Peyer's patch (tissue), 4 donors: Measurements from ENCODE around the gene KLHL29.

Experiments used
- CTCF ChIP-seq, 6 experiments: fragments of 450-650 bp in 4 of 6; fragments of 200-600 bp in 2 of 6; sonication (generic) in 1 of 6; IDR thresholded peaks; one replicate each; pipeline ENCODE4 v1.5.1; 2017 to 2019; ENCODE audit warnings: antibody characterized with exemption in 6 of 6, mild to moderate bottlenecking in 3 of 6, moderate library complexity in 1 of 6
- POLR2A ChIP-seq, 2 donors: fragments of 450-650 bp; IDR thresholded peaks; one replicate each; pipeline ENCODE4 v1.5.1; 2017; ENCODE audit warnings: antibody characterized with exemption in 2 of 2, mild to moderate bottlenecking in 2 of 2, moderate library complexity in 2 of 2

GRCh38 chr2:23562143-23562542, 177.2 kb downstream of the KLHL29 start:
- TF ChIP-seq POLR2A (IDR thresholded peaks at IDR 0.05): no peak
- no peak for TF ChIP-seq CTCF (IDR thresholded peaks at IDR 0.05)
